Left cardiac atrium (tissue), 4 donors: Measurements from ENCODE around the gene AADACL4. TPM values are rescaled to one million over a fixed set of nuclear protein-coding genes. Genes with fewer than 3 reads are reported as not detected.
"Not testable (repeated sequence)": the region's sequence is repeated elsewhere in the genome, so short reads cannot be mapped to it uniquely, and the experiment has no call there.

Source experiments
- ATAC-seq, 2 donors: fragments of 200-7000 bp; cut with Tn5 transposase; one replicate each; pipeline ENCODE4 v1.9.1; 2020; ENCODE audit warnings: mild to moderate bottlenecking in 2 of 2, moderate library complexity in 2 of 2
- DNase-seq: peaks from one replicate; pipeline ENCODE4 v3.0.0-alpha.2; 2020
- intact Hi-C, 2 donors: fragments of 100-400 bp; cut with DNase I; formaldehyde crosslinking; loops; one replicate each; pipeline versions ENCODE4 v1.14.1 to v1.15.1; 2022 to 2023
- total RNA-seq, 2 donors: library from RNA; stranded (reverse); fragmentation: NEBNext Ultra II Directional; extraction: Animal tissue kit (Norgen Biotek cat#: 25700); gene quantifications; one replicate each; pipeline ENCODE4 v1.2.1, GENCODE V29; 2021
- donor health status: DM: no; HTN: yes; CAD: no.
- donor health status: DM: no; HTN: yes; CAD: no; lungs with severe emphysema.
- donor health status: DM: yes; HTN: yes; CAD: no.
- donor health status: Dilated cardiomyopathy.

AADACL4 gene
- total RNA-seq, 2 donors from 2014 or later = not detected

- intact Hi-C loops = no loop called here
- DNase-seq (no peak), ATAC-seq (no peak)
Observed at GRCh38 chr1:12678820-12679219, 34.9 kb downstream of the AADACL4 start.

GRCh38 chr1:12690156-12690555 is 46.3 kb downstream of the AADACL4 start:
- DNase-seq (no peak), ATAC-seq (no peak)
- intact Hi-C loops = no loop called here

- DNase-seq (peak; percentile 23), ATAC-seq (peak; percentile 78 to 83)
- intact Hi-C loops = no loop called here
Observed at GRCh38 chr1:12692967-12693782, 49.3 kb downstream of the AADACL4 start.

- no peak for ATAC-seq
- DNase-seq = no peak
- intact Hi-C loops = no loop called here
Observed at GRCh38 chr1:12696658-12697057, 52.8 kb downstream of the AADACL4 start.

- intact Hi-C loops = no loop called here
- no peak for ATAC-seq
Observed at GRCh38 chr1:12697397-12697796, 53.5 kb downstream of the AADACL4 start.

GRCh38 chr1:12703821-12704451 is 60.1 kb downstream of the AADACL4 start:
- intact Hi-C loops = no loop called here
- ATAC-seq = no peak
- no peak for DNase-seq

More at GRCh38 chr1:12697397-12697796, 53.5 kb downstream of the AADACL4 start:
- DNase-seq = no peak

- no peak for DNase-seq
- no peak for ATAC-seq
- intact Hi-C loops = no loop called here
Observed at GRCh38 chr1:12706061-12706460, 62.2 kb downstream of the AADACL4 start.

- intact Hi-C loops = no loop called here
- ATAC-seq (no peak), DNase-seq (no peak)
Observed at GRCh38 chr1:12708396-12709090, 64.7 kb downstream of the AADACL4 start.

- intact Hi-C loops = no loop called here
- ATAC-seq = no peak
Observed at GRCh38 chr1:12709091-12709491, 65.2 kb downstream of the AADACL4 start.

GRCh38 chr1:12709696-12710095 is 65.8 kb downstream of the AADACL4 start:
- intact Hi-C loops = no loop called here
- ATAC-seq (no peak), DNase-seq (no peak)

More at GRCh38 chr1:12709091-12709491, 65.2 kb downstream of the AADACL4 start:
- DNase-seq = no peak

GRCh38 chr1:12711536-12711935 is 67.7 kb downstream of the AADACL4 start:
- intact Hi-C loops = no loop called here
- DNase-seq (no peak), ATAC-seq (no peak)

- DNase-seq = no peak
- no peak for ATAC-seq
- intact Hi-C loops = no loop called here
Observed at GRCh38 chr1:12712076-12712475, 68.2 kb downstream of the AADACL4 start.

- DNase-seq = no peak
- no peak for ATAC-seq
Observed at GRCh38 chr1:12712929-12713328, 69.0 kb downstream of the AADACL4 start.

GRCh38 chr1:12713651-12714050 is 69.8 kb downstream of the AADACL4 start:
- ATAC-seq, intact Hi-C loops, DNase-seq: not testable (repeated sequence)

More at GRCh38 chr1:12712929-12713328, 69.0 kb downstream of the AADACL4 start:
- intact Hi-C loops = no loop called here

GRCh38 chr1:12714710-12715475 is 71.0 kb downstream of the AADACL4 start:
- DNase-seq (no peak), ATAC-seq (peak in 1 of 2 donors; percentile 73)
- intact Hi-C loops = no loop called here

GRCh38 chr1:12715896-12716437 is 72.1 kb downstream of the AADACL4 start, which contains the start of gene AADACL3:
AADACL3 (plus strand) TSS chr1:12716110; CDS start chr1:12716177, 67 bp downstream.
- ATAC-seq (no peak), DNase-seq (no peak)
- intact Hi-C loops = no loop called here
